SK-N-SH (cell line): ENCODE results near the gene ARHGEF10L. TPM values are rescaled to one million over a fixed set of nuclear protein-coding genes. Genes with fewer than 3 reads are reported as not detected.

ENCODE experiments used
- CTCF ChIA-PET: fragments of 300-600, 350-600 bp; formaldehyde crosslinking; extraction: SDS; loops from one replicate; lab custom pipeline; 2021; lab: Yijun Ruan, JAX
- POLR2A ChIA-PET: fragments of 350-600 bp; sonication (Branson Sonifier 250); formaldehyde crosslinking; extraction: SDS; loops from one replicate; lab custom pipeline; 2020; ENCODE audit warnings: antibody characterized with exemption, inconsistent platforms; lab: Yijun Ruan, JAX
- DNase-seq: peaks from one replicate; pipeline ENCODE4 v3.0.0; 2012
- H2AFZ ChIP-seq: fragments of 200-600 bp; sonication (generic); 2 replicates; pipeline ENCODE4 v1.8.1; 2016; ENCODE audit warnings: antibody characterized with exemption, mild to moderate bottlenecking, low read depth
- H3F3A ChIP-seq: fragments of 200-600 bp; sonication (generic); replicated peaks from 2 replicates; pipeline ENCODE3; 2016; ENCODE audit warnings: antibody characterized with exemption, mild to moderate bottlenecking; ENCODE audit not compliant: insufficient read depth
- H3K27ac ChIP-seq, 2 experiments: fragments of 200-500 bp in 1 of 2; fragments of 200-600 bp in 1 of 2; sonication (Bioruptor generic) in 1 of 2; sonication (generic), shearing (Covaris generic) in 1 of 2; 2 replicates each; pipeline versions ENCODE4 v1.5.1 to v1.6.1; 2014 to 2016; ENCODE audit warnings: low read depth in 2 of 2, inconsistent platforms in 1 of 2, low read length in 1 of 2, mild to moderate bottlenecking in 1 of 2, mixed read lengths in 1 of 2
- H3K27me3 ChIP-seq: fragments of 200-600 bp; sonication (generic), shearing (Covaris generic); 2 replicates; pipeline ENCODE4 v1.6.1; 2016; ENCODE audit warnings: mixed run types; ENCODE audit not compliant: insufficient read depth
- H3K36me3 ChIP-seq, 2 experiments: fragments of 200-500 bp in 1 of 2; fragments of 200-600 bp in 1 of 2; sonication (Bioruptor generic) in 1 of 2; sonication (generic) in 1 of 2; replicated peaks in 1 of 2; 2 replicates each; pipeline versions ENCODE3 to v1.5.1; 2014 to 2016; ENCODE audit warnings: low read length in 1 of 2, mild to moderate bottlenecking in 1 of 2; ENCODE audit not compliant: insufficient read depth in 2 of 2, control insufficient read depth in 1 of 2
- H3K4me1 ChIP-seq, 2 experiments: fragments of 200-500 bp in 1 of 2; fragments of 200-600 bp in 1 of 2; sonication (Bioruptor generic) in 1 of 2; sonication (generic), shearing (Covaris generic) in 1 of 2; 2 replicates each; pipeline versions ENCODE4 v1.5.1 to v1.6.1; 2014 to 2016; ENCODE audit warnings: low read depth in 1 of 2, low read length in 1 of 2, mixed run types in 1 of 2; ENCODE audit not compliant: insufficient read depth in 2 of 2, control insufficient read depth in 1 of 2
- H3K4me2 ChIP-seq: fragments of 200-600 bp; sonication (generic), shearing (Covaris generic); 2 replicates; pipeline ENCODE4 v1.6.1; 2017; ENCODE audit warnings: mixed run types
- H3K4me3 ChIP-seq, 2 experiments: fragments of 200-500 bp in 1 of 2; fragments of 200-600 bp in 1 of 2; sonication (Bioruptor generic) in 1 of 2; sonication (generic), shearing (Covaris generic) in 1 of 2; 2 replicates each; pipeline versions ENCODE4 v1.5.1 to v1.8.1; 2014 to 2016; ENCODE audit warnings: low read depth in 2 of 2, inconsistent platforms in 1 of 2, low read length in 1 of 2, mild to moderate bottlenecking in 1 of 2, mixed read lengths in 1 of 2, moderate library complexity in 1 of 2
- H3K79me2 ChIP-seq: fragments of 200-600 bp; sonication (generic); 2 replicates; pipeline ENCODE4 v1.8.1; 2017; ENCODE audit warnings: mild to moderate bottlenecking; ENCODE audit not compliant: insufficient read depth
- H3K9ac ChIP-seq: fragments of 200-600 bp; sonication (generic); 2 replicates; pipeline ENCODE4 v1.6.1; 2017; ENCODE audit warnings: mixed run types
- H3K9me2 ChIP-seq: fragments of 200-600 bp; sonication (generic); 2 replicates; pipeline ENCODE4 v1.6.1; 2017; ENCODE audit warnings: mixed run types
- H3K9me3 ChIP-seq: fragments of 200-600 bp; sonication (generic); 2 replicates; pipeline ENCODE4 v1.6.1; 2017; ENCODE audit warnings: mixed run types, mild to moderate bottlenecking, moderate library complexity
- H4K20me1 ChIP-seq: fragments of 200-600 bp; sonication (generic); 2 replicates; pipeline ENCODE4 v1.6.1; 2017; ENCODE audit warnings: mild to moderate bottlenecking, mixed run types; ENCODE audit not compliant: insufficient read depth
- ELF1 ChIP-seq: IDR thresholded peaks from 2 replicates; pipeline ENCODE4 v1.4.0; 2012
- EZH2phosphoT487 ChIP-seq: fragments of 200-600 bp; sonication (generic); IDR thresholded peaks from 2 replicates; pipeline ENCODE4 v1.6.1; 2017; ENCODE audit warnings: low read depth, mixed run types, mild to moderate bottlenecking, antibody characterized with exemption, moderate library complexity, borderline replicate concordance
- FOSL2 ChIP-seq: IDR thresholded peaks from 2 replicates; pipeline ENCODE4 v1.4.0; 2012; ENCODE audit warnings: low read depth, mild to moderate bottlenecking, moderate library complexity, borderline replicate concordance
- FOXJ3 ChIP-seq: sonication (generic); formaldehyde crosslinking; IDR thresholded peaks from 2 replicates; pipeline ENCODE4 v1.5.1; 2020; ENCODE audit warnings: mild to moderate bottlenecking, missing genetic modification reagents
- GABPA ChIP-seq: IDR thresholded peaks from 2 replicates; pipeline ENCODE4 v1.4.0; 2012; ENCODE audit warnings: low read depth, mild to moderate bottlenecking
- GATA2 ChIP-seq: sonication (generic); formaldehyde crosslinking; IDR thresholded peaks from 2 replicates; pipeline ENCODE4 v1.5.0; 2020; ENCODE audit warnings: mild to moderate bottlenecking, missing genetic modification reagents
- MEF2A ChIP-seq: IDR thresholded peaks from 2 replicates; pipeline ENCODE4 v1.4.0; 2012; ENCODE audit warnings: low read depth, borderline replicate concordance
- MXI1 ChIP-seq: IDR thresholded peaks from 2 replicates; pipeline ENCODE4 v1.6.1; 2012; ENCODE audit warnings: mild to moderate bottlenecking, low read depth, low read length, improper control_type of control experiment
- POLR2AphosphoS5 ChIP-seq: IDR thresholded peaks from 2 replicates; pipeline ENCODE4 v1.6.1; 2012; ENCODE audit warnings: low read depth, low read length
- RCOR1 ChIP-seq: fragments of 150-350 bp; IDR thresholded peaks from 2 replicates; pipeline ENCODE4 v1.6.1; 2017; ENCODE audit warnings: antibody characterized with exemption, low read length
- RFX5 ChIP-seq: IDR thresholded peaks from 2 replicates; pipeline ENCODE4 v1.6.1; 2012; ENCODE audit warnings: mild to moderate bottlenecking, improper control_type of control experiment, low read length
- RXRA ChIP-seq: IDR thresholded peaks from 2 replicates; pipeline ENCODE4 v1.4.0; 2012; ENCODE audit warnings: low read depth, mild to moderate bottlenecking, borderline replicate concordance
- SIN3A ChIP-seq: IDR thresholded peaks from 2 replicates; pipeline ENCODE4 v1.6.1; 2012; ENCODE audit warnings: low read depth, mild to moderate bottlenecking, low read length, moderate library complexity, borderline replicate concordance
- SMC3 ChIP-seq: IDR thresholded peaks from 2 replicates; pipeline ENCODE4 v1.6.1; 2012; ENCODE audit warnings: low read depth, low read length, improper control_type of control experiment
- TAF1 ChIP-seq: IDR thresholded peaks from 2 replicates; pipeline ENCODE4 v1.6.1; 2012; ENCODE audit warnings: low read depth, mild to moderate bottlenecking, low read length, moderate library complexity, borderline replicate concordance
- TCF12 ChIP-seq: IDR thresholded peaks from 2 replicates; pipeline ENCODE4 v1.4.0; 2012
- WGBS: methylation state at CpG from one replicate; pipeline ENCODE4 v1.1.6; 2017; ENCODE audit warnings: low lambda C conversion rate; 5-methylcytosine and 5-hydroxymethylcytosine counted together
- polyA plus RNA-seq, 3 experiments: library from polyadenylated mRNA; depleted of rRNA; stranded (reverse); fragments of >200 nt; gene quantifications; 2 replicates each; pipeline ENCODE4 v1.2.3, GENCODE V29; 2012
- TF ChIP-seq, protein P1 (sequence below): IDR thresholded peaks from 2 replicates; pipeline ENCODE4 v1.4.0; 2012; ENCODE audit warnings: low read depth, borderline replicate concordance
- TF ChIP-seq, protein P2 (sequence below): fragments of 200-600 bp; sonication (generic); IDR thresholded peaks from 2 replicates; pipeline ENCODE4 v1.6.1; 2017; ENCODE audit warnings: antibody characterized with exemption, mild to moderate bottlenecking, moderate library complexity
- TF ChIP-seq, protein P3 (sequence below): IDR thresholded peaks from 2 replicates; pipeline ENCODE4; 2012
- TF ChIP-seq, protein P4 (sequence below): IDR thresholded peaks from 2 replicates; pipeline ENCODE4 v1.4.0; 2012; ENCODE audit warnings: low read depth
- TF ChIP-seq, protein P5 (sequence below): IDR thresholded peaks from 2 replicates; pipeline ENCODE4 v1.4.0; 2012; ENCODE audit warnings: low read depth, borderline replicate concordance

ARHGEF10L gene
- polyA plus RNA-seq, 1 of the 3 experiments (the other 2 are of a cell fraction) = 12.5 TPM

DNA sequence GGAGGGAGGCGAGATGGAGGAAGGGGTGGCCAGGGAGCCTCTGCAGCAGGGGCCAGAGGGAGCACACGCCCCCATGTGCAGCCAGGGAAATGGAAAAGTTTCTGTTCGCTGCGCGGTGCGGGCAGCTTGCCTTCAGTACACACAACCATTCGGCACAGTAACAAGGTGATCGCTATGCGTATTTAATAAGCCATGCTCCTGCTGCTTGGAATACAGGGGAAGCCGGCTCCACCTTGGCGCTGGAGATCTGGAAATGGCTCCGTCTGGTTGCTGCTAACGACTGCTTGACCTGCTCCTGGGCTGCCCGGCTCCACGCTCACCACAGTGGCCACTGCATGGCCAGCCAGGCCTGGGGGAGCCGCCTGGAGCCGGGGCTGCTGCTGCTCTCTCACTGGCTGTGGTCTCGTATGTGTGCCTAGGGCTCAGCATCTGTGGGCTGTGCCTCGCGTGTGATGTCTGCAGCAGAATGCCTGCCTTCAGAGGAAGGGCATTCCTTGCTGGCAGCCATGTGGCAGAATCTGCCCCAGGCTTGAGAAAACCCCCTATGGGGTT is 129.2 kb downstream of the ARHGEF10L start:
- H3K79me2 ChIP-seq = no peaks in the 10 kb centered on the region
- no peaks in the 10 kb centered on the region for H4K20me1 ChIP-seq
- H3K36me3 ChIP-seq = peaks cover 13 to 14% of the 10 kb centered on the region in 2 experiments
- POLR2A ChIA-PET = no interaction called here
- H3K4me3 ChIP-seq = no peak overlapping the region
- no peaks in the 10 kb centered on the region for H3K27me3 ChIP-seq
- no peaks in the 10 kb centered on the region for H3F3A ChIP-seq
- peak overlapping the region in 1 of 2 experiments; percentile 39; a peak in 1 of 4 replicates for H3K27ac ChIP-seq
- no peak overlapping the region for H3K9ac ChIP-seq
- H3K9me3 ChIP-seq = no peaks in the 10 kb centered on the region
- 96% methylated on average over 10 of the region's 20 CpGs for WGBS
- CTCF ChIA-PET = interaction anchor here (1.8 to 6.3 kb wide), 4 partner anchors 7 to 61 kb away, joined by 5 to 52 read pairs (median 10); no protein-coding TSS in a partner anchor
- no peak for DNase-seq
- peaks cover 0 to 50% of the 10 kb centered on the region in 2 experiments; a peak in 2 of 4 replicates for H3K4me1 ChIP-seq
- no peak overlapping the region for H2AFZ ChIP-seq
- TF ChIP-seq, protein P1, sequence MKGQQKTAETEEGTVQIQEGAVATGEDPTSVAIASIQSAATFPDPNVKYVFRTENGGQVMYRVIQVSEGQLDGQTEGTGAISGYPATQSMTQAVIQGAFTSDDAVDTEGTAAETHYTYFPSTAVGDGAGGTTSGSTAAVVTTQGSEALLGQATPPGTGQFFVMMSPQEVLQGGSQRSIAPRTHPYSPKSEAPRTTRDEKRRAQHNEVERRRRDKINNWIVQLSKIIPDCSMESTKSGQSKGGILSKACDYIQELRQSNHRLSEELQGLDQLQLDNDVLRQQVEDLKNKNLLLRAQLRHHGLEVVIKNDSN = no peak
- no peak for TF ChIP-seq POLR2AphosphoS5
- no peak for TF ChIP-seq TAF1
- TF ChIP-seq GABPA = no peak
- TF ChIP-seq, all 33 proteins: peak for 0
- Histone ChIP-seq H3K9me2 (no peaks in the 10 kb centered on the region), H3K4me2 (no peak overlapping the region)

DNA sequence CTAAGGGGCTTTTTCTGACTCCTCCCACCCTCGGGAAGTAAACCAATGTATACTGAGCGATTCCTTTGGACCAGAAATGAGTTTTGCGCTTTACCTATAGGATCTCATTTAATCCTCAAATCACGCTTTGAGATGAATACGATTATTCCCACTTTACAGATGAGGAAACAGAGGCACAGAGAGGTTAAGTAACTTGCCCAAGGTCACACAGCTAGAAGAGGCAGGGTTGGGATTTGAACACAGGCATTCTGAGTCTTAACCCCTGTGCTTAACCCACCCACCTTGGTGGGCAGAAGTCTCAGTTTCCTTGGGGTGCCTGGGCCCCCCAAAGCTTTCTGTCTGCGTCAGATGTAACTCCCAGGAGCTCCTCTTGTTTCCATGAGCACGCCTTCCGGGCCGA is 129.8 kb downstream of the ARHGEF10L start:
- Histone ChIP-seq H3K4me3 (no peak overlapping the region), H4K20me1 (no peaks in the 10 kb centered on the region), H2AFZ (no peak overlapping the region), H3K27ac (no peak overlapping the region; a peak in 1 of 4 replicates), H3K9ac (no peak overlapping the region), H3K4me1 (peaks cover 0 to 56% of the 10 kb centered on the region in 2 experiments; a peak in 2 of 4 replicates), H3K9me3 (no peaks in the 10 kb centered on the region), H3F3A (no peaks in the 10 kb centered on the region), H3K27me3 (no peaks in the 10 kb centered on the region), H3K36me3 (peaks cover 13 to 14% of the 10 kb centered on the region in 2 experiments), H3K4me2 (no peak overlapping the region), H3K9me2 (no peaks in the 10 kb centered on the region), H3K79me2 (no peaks in the 10 kb centered on the region)
- TF ChIP-seq, protein P2, sequence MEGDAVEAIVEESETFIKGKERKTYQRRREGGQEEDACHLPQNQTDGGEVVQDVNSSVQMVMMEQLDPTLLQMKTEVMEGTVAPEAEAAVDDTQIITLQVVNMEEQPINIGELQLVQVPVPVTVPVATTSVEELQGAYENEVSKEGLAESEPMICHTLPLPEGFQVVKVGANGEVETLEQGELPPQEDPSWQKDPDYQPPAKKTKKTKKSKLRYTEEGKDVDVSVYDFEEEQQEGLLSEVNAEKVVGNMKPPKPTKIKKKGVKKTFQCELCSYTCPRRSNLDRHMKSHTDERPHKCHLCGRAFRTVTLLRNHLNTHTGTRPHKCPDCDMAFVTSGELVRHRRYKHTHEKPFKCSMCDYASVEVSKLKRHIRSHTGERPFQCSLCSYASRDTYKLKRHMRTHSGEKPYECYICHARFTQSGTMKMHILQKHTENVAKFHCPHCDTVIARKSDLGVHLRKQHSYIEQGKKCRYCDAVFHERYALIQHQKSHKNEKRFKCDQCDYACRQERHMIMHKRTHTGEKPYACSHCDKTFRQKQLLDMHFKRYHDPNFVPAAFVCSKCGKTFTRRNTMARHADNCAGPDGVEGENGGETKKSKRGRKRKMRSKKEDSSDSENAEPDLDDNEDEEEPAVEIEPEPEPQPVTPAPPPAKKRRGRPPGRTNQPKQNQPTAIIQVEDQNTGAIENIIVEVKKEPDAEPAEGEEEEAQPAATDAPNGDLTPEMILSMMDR = no peak
- TF ChIP-seq GATA2 = no peak
- TF ChIP-seq ELF1 = no peak
- TF ChIP-seq, protein P1 = no peak
- no peak for TF ChIP-seq RXRA
- TF ChIP-seq POLR2AphosphoS5 = no peak
- TF ChIP-seq, protein P3, sequence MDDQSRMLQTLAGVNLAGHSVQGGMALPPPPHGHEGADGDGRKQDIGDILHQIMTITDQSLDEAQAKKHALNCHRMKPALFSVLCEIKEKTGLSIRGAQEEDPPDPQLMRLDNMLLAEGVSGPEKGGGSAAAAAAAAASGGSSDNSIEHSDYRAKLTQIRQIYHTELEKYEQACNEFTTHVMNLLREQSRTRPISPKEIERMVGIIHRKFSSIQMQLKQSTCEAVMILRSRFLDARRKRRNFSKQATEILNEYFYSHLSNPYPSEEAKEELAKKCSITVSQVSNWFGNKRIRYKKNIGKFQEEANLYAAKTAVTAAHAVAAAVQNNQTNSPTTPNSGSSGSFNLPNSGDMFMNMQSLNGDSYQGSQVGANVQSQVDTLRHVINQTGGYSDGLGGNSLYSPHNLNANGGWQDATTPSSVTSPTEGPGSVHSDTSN = no peak
- TF ChIP-seq TCF12 = no peak
- TF ChIP-seq, protein P4, sequence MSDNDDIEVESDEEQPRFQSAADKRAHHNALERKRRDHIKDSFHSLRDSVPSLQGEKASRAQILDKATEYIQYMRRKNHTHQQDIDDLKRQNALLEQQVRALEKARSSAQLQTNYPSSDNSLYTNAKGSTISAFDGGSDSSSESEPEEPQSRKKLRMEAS = no peak
- TF ChIP-seq MXI1 = no peak
- no peak for TF ChIP-seq SIN3A
- no peak for TF ChIP-seq FOSL2
- no peak for TF ChIP-seq FOXJ3
- TF ChIP-seq GABPA = no peak
- no peak for TF ChIP-seq EZH2phosphoT487
- no peak for TF ChIP-seq RFX5
- TF ChIP-seq RCOR1 = no peak
- no peak for TF ChIP-seq SMC3
- no peak for TF ChIP-seq MEF2A
- TF ChIP-seq, protein P5, sequence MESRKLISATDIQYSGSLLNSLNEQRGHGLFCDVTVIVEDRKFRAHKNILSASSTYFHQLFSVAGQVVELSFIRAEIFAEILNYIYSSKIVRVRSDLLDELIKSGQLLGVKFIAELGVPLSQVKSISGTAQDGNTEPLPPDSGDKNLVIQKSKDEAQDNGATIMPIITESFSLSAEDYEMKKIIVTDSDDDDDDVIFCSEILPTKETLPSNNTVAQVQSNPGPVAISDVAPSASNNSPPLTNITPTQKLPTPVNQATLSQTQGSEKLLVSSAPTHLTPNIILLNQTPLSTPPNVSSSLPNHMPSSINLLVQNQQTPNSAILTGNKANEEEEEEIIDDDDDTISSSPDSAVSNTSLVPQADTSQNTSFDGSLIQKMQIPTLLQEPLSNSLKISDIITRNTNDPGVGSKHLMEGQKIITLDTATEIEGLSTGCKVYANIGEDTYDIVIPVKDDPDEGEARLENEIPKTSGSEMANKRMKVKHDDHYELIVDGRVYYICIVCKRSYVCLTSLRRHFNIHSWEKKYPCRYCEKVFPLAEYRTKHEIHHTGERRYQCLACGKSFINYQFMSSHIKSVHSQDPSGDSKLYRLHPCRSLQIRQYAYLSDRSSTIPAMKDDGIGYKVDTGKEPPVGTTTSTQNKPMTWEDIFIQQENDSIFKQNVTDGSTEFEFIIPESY = no peak
- WGBS = 93% methylated on average over 9 of the region's 9 CpGs
- CTCF ChIA-PET = interaction anchor here (0.9 to 6.3 kb wide), 6 partner anchors 7 to 250 kb away, joined by 3 to 52 read pairs (median 5); no protein-coding TSS in a partner anchor
- POLR2A ChIA-PET = no interaction called here
- DNase-seq = no peak
